Measurements from ENCODE around the gene MGST2.
"Not testable (repeated sequence)": the region's sequence is repeated elsewhere in the genome, so short reads cannot be mapped to it uniquely, and the experiment has no call there.

MGST2 gene

GRCh38 chr4:139633195-139633594 is 32.4 kb upstream of the MGST2 start:
- DNase-seq = no peak
- TF ChIP-seq POLR2A (IDR thresholded peaks at IDR 0.05; ENCODE audit: low read length) (no peak), GATA1 (IDR thresholded peaks at IDR 0.05; ENCODE audit: low read depth, low read length) (no peak)

GRCh38 chr4:139633661-139634060 is 32.0 kb upstream of the MGST2 start:
- TF ChIP-seq GATA1 (IDR thresholded peaks at IDR 0.05; ENCODE audit: low read depth, low read length) (no peak), POLR2A (IDR thresholded peaks at IDR 0.05; ENCODE audit: low read length) (no peak)
- DNase-seq = no peak

GRCh38 chr4:139635966-139636365 is 29.7 kb upstream of the MGST2 start:
- TF ChIP-seq GATA1 (IDR thresholded peaks at IDR 0.05; ENCODE audit: low read depth, low read length) (no peak), POLR2A (IDR thresholded peaks at IDR 0.05; ENCODE audit: low read length) (no peak)
- no peak for DNase-seq

- DNase-seq = not testable (repeated sequence)
These were observed 27.3 kb upstream of the MGST2 start for GRCh38 chr4:139638306-139638705.

GRCh38 chr4:139639654-139640053 is 26.0 kb upstream of the MGST2 start:
- DNase-seq = no peak
- TF ChIP-seq POLR2A (IDR thresholded peaks at IDR 0.05; ENCODE audit: low read length) (no peak), GATA1 (IDR thresholded peaks at IDR 0.05; ENCODE audit: low read depth, low read length) (no peak)

GRCh38 chr4:139641218-139641617 is 24.4 kb upstream of the MGST2 start:
- TF ChIP-seq GATA1 (IDR thresholded peaks at IDR 0.05; ENCODE audit: low read depth, low read length) = no peak
- TF ChIP-seq POLR2A (IDR thresholded peaks at IDR 0.05; ENCODE audit: low read length) = no peak
- DNase-seq = no peak

GRCh38 chr4:139642364-139642763 is 23.3 kb upstream of the MGST2 start:
- no peak for TF ChIP-seq POLR2A (IDR thresholded peaks at IDR 0.05; ENCODE audit: low read length)
- no peak for TF ChIP-seq GATA1 (IDR thresholded peaks at IDR 0.05; ENCODE audit: low read depth, low read length)
- no peak for DNase-seq

GRCh38 chr4:139643042-139643895 is 22.4 kb upstream of the MGST2 start:
- DNase-seq = no peak
- TF ChIP-seq POLR2A (IDR thresholded peaks at IDR 0.05; ENCODE audit: low read length) (no peak), GATA1 (IDR thresholded peaks at IDR 0.05; ENCODE audit: low read depth, low read length) (no peak)

GRCh38 chr4:139645458-139645857 is 20.2 kb upstream of the MGST2 start:
- no peak for DNase-seq
- TF ChIP-seq POLR2A (IDR thresholded peaks at IDR 0.05; ENCODE audit: low read length) (no peak), GATA1 (IDR thresholded peaks at IDR 0.05; ENCODE audit: low read depth, low read length) (no peak)

- TF ChIP-seq GATA1 (IDR thresholded peaks at IDR 0.05; ENCODE audit: low read depth, low read length) = no peak
- no peak for TF ChIP-seq POLR2A (IDR thresholded peaks at IDR 0.05; ENCODE audit: low read length)
- DNase-seq = no peak
These were observed 18.4 kb upstream of the MGST2 start for GRCh38 chr4:139647184-139647583.

GRCh38 chr4:139647952-139648351 is 17.7 kb upstream of the MGST2 start:
- no peak for TF ChIP-seq POLR2A (IDR thresholded peaks at IDR 0.05; ENCODE audit: low read length)
- no peak for TF ChIP-seq GATA1 (IDR thresholded peaks at IDR 0.05; ENCODE audit: low read depth, low read length)
- no peak for DNase-seq

- no peak for TF ChIP-seq GATA1 (IDR thresholded peaks at IDR 0.05; ENCODE audit: low read depth, low read length)
- no peak for TF ChIP-seq POLR2A (IDR thresholded peaks at IDR 0.05; ENCODE audit: low read length)
- DNase-seq = peak; percentile 79 to 89
These were observed 14.1 kb upstream of the MGST2 start for GRCh38 chr4:139651282-139652194.

- no peak for TF ChIP-seq GATA1 (IDR thresholded peaks at IDR 0.05; ENCODE audit: low read depth, low read length)
- no peak for TF ChIP-seq POLR2A (IDR thresholded peaks at IDR 0.05; ENCODE audit: low read length)
- no peak for DNase-seq
These were observed 11.1 kb upstream of the MGST2 start for GRCh38 chr4:139654516-139654915.

GRCh38 chr4:139655116-139655515 is 10.5 kb upstream of the MGST2 start:
- peak; percentile 19 to 25 for DNase-seq
- no peak for TF ChIP-seq POLR2A (IDR thresholded peaks at IDR 0.05; ENCODE audit: low read length)
- TF ChIP-seq GATA1 (IDR thresholded peaks at IDR 0.05; ENCODE audit: low read depth, low read length) = no peak
